MCF 10A (cell line): ENCODE results near the gene TMIGD1. TPM values are rescaled to one million over a fixed set of nuclear protein-coding genes. Genes with fewer than 3 reads are reported as not detected.

Experiments used
- BruUV-seq: library from RNA; stranded (reverse); fragments of 400-500 nt; replicated peaks from 2 replicates; lab custom pipeline; 2021; lab: Mats Ljungman, UMichigan
- CTCF ChIA-PET: fragments of 300-600 bp; sonication (Branson Sonifier 250); formaldehyde crosslinking; extraction: SDS; loops from one replicate; lab custom pipeline; 2021; ENCODE audit warnings: antibody characterized with exemption, inconsistent platforms; lab: Yijun Ruan, JAX
- POLR2A ChIA-PET: fragments of 300-600, 350-650 bp; sonication (Branson Sonifier 250); formaldehyde crosslinking; extraction: SDS; loops from one replicate; lab custom pipeline; 2020; ENCODE audit warnings: antibody characterized with exemption, inconsistent platforms; lab: Yijun Ruan, JAX
- DNase-seq: peaks from one replicate; pipeline ENCODE4 v3.0.0-alpha.2; 2018; ENCODE audit not compliant: unreplicated experiment
- H3K27ac Mint-ChIP-seq: one replicate; pipeline ENCODE4 v1.8.0; 2022; ENCODE audit warnings: mild to moderate bottlenecking, low read depth, mixed read lengths; ENCODE audit not compliant: unreplicated experiment
- H3K27me3 Mint-ChIP-seq: one replicate; pipeline ENCODE4 v1.8.0; 2022; ENCODE audit warnings: mixed read lengths; ENCODE audit not compliant: insufficient read depth, unreplicated experiment
- H3K36me3 Mint-ChIP-seq: one replicate; pipeline ENCODE4 v1.8.0; 2022; ENCODE audit warnings: mild to moderate bottlenecking, moderate library complexity, mixed read lengths; ENCODE audit not compliant: insufficient read depth, unreplicated experiment
- H3K4me1 Mint-ChIP-seq: one replicate; pipeline ENCODE4 v1.8.0; 2022; ENCODE audit warnings: mixed read lengths; ENCODE audit not compliant: insufficient read depth, unreplicated experiment
- H3K4me3 Mint-ChIP-seq: one replicate; pipeline ENCODE4 v1.8.0; 2022; ENCODE audit warnings: mild to moderate bottlenecking, moderate library complexity, mixed read lengths; ENCODE audit not compliant: unreplicated experiment
- H3K9me3 Mint-ChIP-seq: one replicate; pipeline ENCODE4 v1.8.0; 2022; ENCODE audit warnings: mixed read lengths; ENCODE audit not compliant: unreplicated experiment
- intact Hi-C: fragments of 100-400 bp; cut with micrococcal nuclease; formaldehyde crosslinking; loops from 2 replicates; pipeline ENCODE4 v1.14.1; 2022
- total RNA-seq: library from RNA; stranded (reverse); gene quantifications from 2 replicates; pipeline ENCODE4 v1.2.3, GENCODE V29; 2022
- TF ChIP-seq, protein P1 (sequence below): fragments of 200-600 bp; IDR thresholded peaks from one replicate; pipeline ENCODE4 v1.8.0; 2022; ENCODE audit warnings: antibody characterized with exemption, mild to moderate bottlenecking; ENCODE audit not compliant: unreplicated experiment

The TMIGD1 gene
- total RNA-seq, 1 experiment from 2014 or later = not detected

DNA sequence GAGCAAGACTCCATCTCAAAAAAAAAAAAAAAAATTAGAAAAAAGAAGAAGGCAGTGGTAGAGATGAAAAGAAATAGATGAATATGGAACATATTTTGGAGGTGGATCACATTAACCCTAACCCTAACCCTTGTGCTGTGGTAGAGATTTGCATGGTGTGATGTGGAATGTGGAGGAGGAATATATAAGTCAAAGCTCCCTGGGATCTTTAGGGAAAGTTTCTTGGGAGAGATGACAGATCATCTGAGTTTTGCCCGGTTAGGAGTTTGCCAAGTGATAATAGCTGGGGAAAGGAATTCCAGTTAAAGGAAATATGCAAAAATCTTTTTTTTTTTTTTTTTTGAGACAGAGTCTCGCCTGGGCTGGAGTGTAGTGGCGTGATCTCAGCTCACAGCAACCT is 29.1 kb downstream of the TMIGD1 start:
- Mint-ChIP-seq H3K27me3 (peaks cover 11% of the 10 kb centered on the region), H3K9me3 (peaks cover 7% of the 10 kb centered on the region), H3K36me3 (no peaks in the 10 kb centered on the region), H3K4me3 (no peak overlapping the region), H3K4me1 (no peaks in the 10 kb centered on the region), H3K27ac (no peak overlapping the region)
- BruUV-seq = no TSS peak
- ChIA-PET CTCF (no interaction called here), POLR2A (no interaction called here)
- no peak for DNase-seq
- TF ChIP-seq, protein P1, sequence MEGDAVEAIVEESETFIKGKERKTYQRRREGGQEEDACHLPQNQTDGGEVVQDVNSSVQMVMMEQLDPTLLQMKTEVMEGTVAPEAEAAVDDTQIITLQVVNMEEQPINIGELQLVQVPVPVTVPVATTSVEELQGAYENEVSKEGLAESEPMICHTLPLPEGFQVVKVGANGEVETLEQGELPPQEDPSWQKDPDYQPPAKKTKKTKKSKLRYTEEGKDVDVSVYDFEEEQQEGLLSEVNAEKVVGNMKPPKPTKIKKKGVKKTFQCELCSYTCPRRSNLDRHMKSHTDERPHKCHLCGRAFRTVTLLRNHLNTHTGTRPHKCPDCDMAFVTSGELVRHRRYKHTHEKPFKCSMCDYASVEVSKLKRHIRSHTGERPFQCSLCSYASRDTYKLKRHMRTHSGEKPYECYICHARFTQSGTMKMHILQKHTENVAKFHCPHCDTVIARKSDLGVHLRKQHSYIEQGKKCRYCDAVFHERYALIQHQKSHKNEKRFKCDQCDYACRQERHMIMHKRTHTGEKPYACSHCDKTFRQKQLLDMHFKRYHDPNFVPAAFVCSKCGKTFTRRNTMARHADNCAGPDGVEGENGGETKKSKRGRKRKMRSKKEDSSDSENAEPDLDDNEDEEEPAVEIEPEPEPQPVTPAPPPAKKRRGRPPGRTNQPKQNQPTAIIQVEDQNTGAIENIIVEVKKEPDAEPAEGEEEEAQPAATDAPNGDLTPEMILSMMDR = no peak
- intact Hi-C loops = no loop called here

DNA sequence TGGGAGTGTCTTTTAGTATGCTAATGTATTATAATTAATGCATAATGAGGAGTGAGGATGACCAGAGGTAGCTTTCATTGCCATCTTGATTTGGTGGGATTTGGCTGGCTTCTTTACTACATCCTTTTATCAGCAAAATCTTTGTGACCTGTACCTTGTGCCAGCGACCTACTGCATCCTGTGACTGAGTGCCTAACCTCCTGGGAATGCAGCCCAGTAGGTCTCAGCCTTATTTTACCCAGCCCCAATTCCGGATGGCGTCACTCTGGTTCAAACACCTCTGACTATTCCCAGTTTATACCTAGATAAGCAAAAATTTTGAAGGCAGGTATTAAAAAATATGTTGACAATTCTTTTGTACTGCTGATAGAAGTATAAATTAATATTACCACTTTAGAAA is 31.6 kb downstream of the TMIGD1 start:
- BruUV-seq = no TSS peak
- peaks cover 8% of the 10 kb centered on the region for H3K9me3 Mint-ChIP-seq
- TF ChIP-seq, protein P1 = no peak
- H3K36me3 Mint-ChIP-seq = no peaks in the 10 kb centered on the region
- ChIA-PET POLR2A (no interaction called here), CTCF (no interaction called here)
- DNase-seq = no peak
- intact Hi-C loops = no loop called here
- no peak overlapping the region for H3K4me3 Mint-ChIP-seq
- H3K27ac Mint-ChIP-seq = no peak overlapping the region
- H3K27me3 Mint-ChIP-seq = peaks cover 20% of the 10 kb centered on the region
- H3K4me1 Mint-ChIP-seq = no peaks in the 10 kb centered on the region

DNA sequence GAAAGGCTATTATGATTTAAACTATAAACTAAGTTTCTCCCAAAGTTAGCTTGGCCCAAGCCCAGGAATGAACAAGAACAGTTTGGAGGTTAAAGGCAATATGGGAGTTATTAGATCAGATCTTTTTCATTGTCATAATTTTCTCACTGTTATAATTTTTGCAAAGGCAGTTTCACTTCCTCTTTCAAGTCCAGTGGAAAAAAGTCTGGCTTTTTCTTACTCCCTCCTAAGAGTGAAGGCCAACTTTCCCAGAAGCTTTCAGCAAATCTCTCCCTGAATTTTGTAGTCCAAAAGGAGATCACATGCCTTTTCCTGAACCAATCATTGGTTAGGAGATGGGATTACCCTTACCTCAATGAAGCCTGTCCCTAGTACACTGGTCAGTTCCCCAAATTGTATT is 33.0 kb downstream of the TMIGD1 start:
- no peaks in the 10 kb centered on the region for H3K4me1 Mint-ChIP-seq
- ChIA-PET POLR2A (no interaction called here), CTCF (no interaction called here)
- no peaks in the 10 kb centered on the region for H3K36me3 Mint-ChIP-seq
- TF ChIP-seq, protein P1 = no peak
- H3K4me3 Mint-ChIP-seq = no peak overlapping the region
- intact Hi-C loops = no loop called here
- no peak overlapping the region for H3K27ac Mint-ChIP-seq
- no TSS peak for BruUV-seq
- no peak for DNase-seq
- peaks cover 8% of the 10 kb centered on the region for H3K9me3 Mint-ChIP-seq
- peaks cover 14% of the 10 kb centered on the region for H3K27me3 Mint-ChIP-seq

DNA sequence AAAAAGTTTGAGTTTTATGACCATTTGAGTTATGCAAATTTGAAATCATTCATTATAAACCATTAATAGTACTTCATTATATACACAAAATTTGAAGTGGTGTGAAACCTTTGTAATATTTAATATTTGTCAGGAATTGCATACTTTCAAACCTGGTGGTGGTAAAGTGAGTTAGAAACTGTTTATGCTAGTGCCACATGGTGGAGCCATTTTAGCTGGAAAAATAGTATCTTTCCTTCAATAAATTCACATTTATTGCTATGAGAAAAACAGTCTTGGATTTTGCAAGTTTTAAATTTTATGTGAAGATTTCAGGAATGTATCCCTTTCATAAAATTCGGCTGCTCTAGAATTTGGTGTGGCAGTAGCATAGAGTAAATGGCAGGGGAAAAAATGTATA is 34.9 kb downstream of the TMIGD1 start:
- no TSS peak for BruUV-seq
- Mint-ChIP-seq H3K27me3 (peaks cover 8% of the 10 kb centered on the region), H3K4me3 (no peak overlapping the region), H3K4me1 (no peaks in the 10 kb centered on the region), H3K9me3 (peaks cover 8% of the 10 kb centered on the region), H3K36me3 (no peaks in the 10 kb centered on the region), H3K27ac (no peak overlapping the region)
- DNase-seq = no peak
- TF ChIP-seq, protein P1 = no peak
- ChIA-PET CTCF (interaction anchor here (0.7 to 1.5 kb wide), 2 partner anchors 35 to 37 kb away, joined by 3 to 7 read pairs; no protein-coding TSS in a partner anchor), POLR2A (no interaction called here)
- intact Hi-C loops = loop anchor here (1.0 kb wide), 1 partner anchor 37 kb away; no protein-coding TSS in a partner anchor
